Caco-2 (cell line): ENCODE data around the gene UBA5. TPM values are rescaled to one million over a fixed set of nuclear protein-coding genes. Genes with fewer than 3 reads are reported as not detected.
A peak's percentile ranks its signal among the peaks of the same experiment; 100 is the strongest.

Experiments
- BruUV-seq: library from RNA; stranded (reverse); fragments of 400-500 nt; replicated peaks from 2 replicates; lab custom pipeline; 2021; lab: Mats Ljungman, UMichigan
- CTCF ChIA-PET: fragments of 300-600 bp; sonication (Branson Sonifier 250); formaldehyde crosslinking; loops from one replicate; lab custom pipeline; 2022; ENCODE audit warnings: antibody characterized with exemption; lab: Charles Lee
- POLR2A ChIA-PET: fragments of 300-600 bp; sonication (Branson Sonifier 250); formaldehyde crosslinking; loops from one replicate; lab custom pipeline; 2022; ENCODE audit warnings: antibody characterized with exemption; lab: Charles Lee
- DNase-seq, 2 experiments: peaks; one replicate each; pipeline versions ENCODE4 v3.0.0 to v3.0.0-alpha.2; 2020 to 2022
- H3K27me3 ChIP-seq: replicated peaks from 2 replicates; pipeline ENCODE4 v1.6.0; 2011; ENCODE audit warnings: low read length; ENCODE audit not compliant: control insufficient read depth, insufficient read depth
- H3K36me3 ChIP-seq: 2 replicates; pipeline ENCODE4 v1.5.1; 2011; ENCODE audit warnings: low read length; ENCODE audit not compliant: control insufficient read depth, insufficient read depth
- H3K4me1 ChIP-seq: fragments of 250-450 bp; sonication (Bioruptor Pico); 2 replicates; pipeline ENCODE4 v1.5.1; 2020; ENCODE audit warnings: mild to moderate bottlenecking
- H3K4me3 ChIP-seq: 2 replicates; pipeline ENCODE4 v1.5.1; 2011; ENCODE audit warnings: low read depth, mild to moderate bottlenecking, control low read depth, low read length
- H3K9me3 ChIP-seq: fragments of 250-450 bp; sonication (Bioruptor Pico); 2 replicates; pipeline ENCODE4 v1.5.1; 2020; ENCODE audit warnings: mild to moderate bottlenecking, moderate library complexity
- H3K27ac Mint-ChIP-seq: one replicate; pipeline ENCODE4 v1.8.0; 2022; ENCODE audit warnings: mixed read lengths; ENCODE audit not compliant: unreplicated experiment
- H3K27me3 Mint-ChIP-seq: one replicate; pipeline ENCODE4 v1.8.0; 2022; ENCODE audit warnings: mixed read lengths; ENCODE audit not compliant: insufficient read depth, unreplicated experiment
- H3K36me3 Mint-ChIP-seq: one replicate; pipeline ENCODE4 v1.8.0; 2022; ENCODE audit warnings: mild to moderate bottlenecking, mixed read lengths; ENCODE audit not compliant: insufficient read depth, unreplicated experiment
- H3K4me1 Mint-ChIP-seq: one replicate; pipeline ENCODE4 v1.8.0; 2022; ENCODE audit warnings: low read depth, mixed read lengths; ENCODE audit not compliant: unreplicated experiment
- H3K4me3 Mint-ChIP-seq: one replicate; pipeline ENCODE4 v1.8.0; 2022; ENCODE audit warnings: mild to moderate bottlenecking, moderate library complexity, mixed read lengths; ENCODE audit not compliant: unreplicated experiment
- H3K9me3 Mint-ChIP-seq: one replicate; pipeline ENCODE4 v1.8.0; 2022; ENCODE audit warnings: mixed read lengths; ENCODE audit not compliant: unreplicated experiment
- CTCF ChIP-seq, 2 experiments: fragments of 200-600 bp in 1 of 2; IDR thresholded peaks; 1 replicate in 1 of 2; 2 replicates in 1 of 2; pipeline versions ENCODE4 v1.5.1 to v1.8.0; 2011 to 2022; ENCODE audit warnings: antibody characterized with exemption in 1 of 2, control low read depth in 1 of 2, inconsistent platforms in 1 of 2, low read depth in 1 of 2, low read length in 1 of 2, mild to moderate bottlenecking in 1 of 2, moderate library complexity in 1 of 2; ENCODE audit not compliant: insufficient read depth in 1 of 2, severe bottlenecking in 1 of 2, unreplicated experiment in 1 of 2
- intact Hi-C: fragments of 100-400 bp; cut with micrococcal nuclease; formaldehyde crosslinking; loops from one replicate; pipeline ENCODE4 v1.10.0; 2022; ENCODE audit not compliant: unreplicated experiment
- total RNA-seq: library from RNA; stranded (reverse); gene quantifications from 2 replicates; pipeline ENCODE4 v1.2.3, GENCODE V29; 2022

UBA5 gene
- total RNA-seq, 1 experiment from 2014 or later: 47.6 TPM

- H3K9me3 Mint-ChIP-seq: no peaks in the 10 kb centered on the region
- H3K4me3 Mint-ChIP-seq: no peak overlapping the region
- H3K36me3 Mint-ChIP-seq: peaks cover 31% of the 10 kb centered on the region
- no peaks in the 10 kb centered on the region for H3K27me3 Mint-ChIP-seq
- POLR2A ChIA-PET: no interaction called here
- intact Hi-C loops: no loop called here
- TSS peak; percentile 29 for BruUV-seq
- H3K4me1 Mint-ChIP-seq: no peaks in the 10 kb centered on the region
- H3K27me3 ChIP-seq: no peaks in the 10 kb centered on the region
- no peak overlapping the region for H3K4me3 ChIP-seq
- no peaks in the 10 kb centered on the region; the same call in 1 of the 2 replicates for H3K36me3 ChIP-seq
- CTCF ChIA-PET: interaction anchor here (1.2 kb wide), 1 partner anchor 22 kb away, joined by 6 read pairs; the partner anchor contains the start of gene ACAD11
- no peak for DNase-seq
- H3K9me3 ChIP-seq: no peaks in the 10 kb centered on the region
- no peak overlapping the region for H3K27ac Mint-ChIP-seq
- no peak for TF ChIP-seq CTCF (IDR thresholded peaks at IDR 0.05; ENCODE audit: insufficient read depth in 1 of 2, low read depth in 1 of 2, low read length in 1 of 2, severe bottlenecking in 1 of 2, unreplicated experiment in 1 of 2)
- no peaks in the 10 kb centered on the region for H3K4me1 ChIP-seq
Observed at GRCh38 chr3:132681421-132681820, 21.3 kb downstream of the UBA5 start.

DNA sequence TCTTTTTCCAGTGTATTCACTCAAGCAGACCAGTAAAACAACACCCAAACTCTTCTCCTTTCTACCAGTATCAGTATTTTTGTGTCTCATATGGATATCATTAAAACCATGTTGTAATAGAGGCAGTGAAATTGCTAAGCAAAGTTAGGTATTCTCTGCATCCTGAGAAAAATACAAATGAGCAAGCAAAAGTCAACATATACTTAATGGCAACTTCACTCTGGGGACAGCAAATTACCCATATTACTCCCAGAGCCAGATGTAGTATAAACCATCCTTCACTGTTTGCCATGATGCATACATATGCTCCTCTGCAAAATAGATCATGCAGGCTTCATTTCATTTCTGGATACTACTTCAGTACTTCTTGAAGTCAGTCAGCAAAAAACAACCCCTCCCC lies 22.1 kb downstream of the UBA5 start:
- H3K4me3 Mint-ChIP-seq: no peak overlapping the region
- POLR2A ChIA-PET: no interaction called here
- Histone ChIP-seq H3K4me1 (no peaks in the 10 kb centered on the region), H3K4me3 (no peak overlapping the region), H3K9me3 (no peaks in the 10 kb centered on the region), H3K36me3 (no peaks in the 10 kb centered on the region; the same call in 1 of the 2 replicates), H3K27me3 (no peaks in the 10 kb centered on the region)
- no peaks in the 10 kb centered on the region for H3K9me3 Mint-ChIP-seq
- no TSS peak for BruUV-seq
- TF ChIP-seq CTCF (IDR thresholded peaks at IDR 0.05; ENCODE audit: insufficient read depth in 1 of 2, low read depth in 1 of 2, low read length in 1 of 2, severe bottlenecking in 1 of 2, unreplicated experiment in 1 of 2): no peak
- H3K27ac Mint-ChIP-seq: no peak overlapping the region
- no peak for DNase-seq
- H3K36me3 Mint-ChIP-seq: peaks cover 27% of the 10 kb centered on the region
- H3K4me1 Mint-ChIP-seq: no peaks in the 10 kb centered on the region
- intact Hi-C loops: no loop called here
- CTCF ChIA-PET: no interaction called here
- no peaks in the 10 kb centered on the region for H3K27me3 Mint-ChIP-seq

- H3K4me1 ChIP-seq: no peaks in the 10 kb centered on the region
- Mint-ChIP-seq H3K4me1 (no peaks in the 10 kb centered on the region), H3K27ac (no peak overlapping the region), H3K9me3 (no peaks in the 10 kb centered on the region), H3K36me3 (peaks cover 26% of the 10 kb centered on the region), H3K4me3 (no peak overlapping the region), H3K27me3 (no peaks in the 10 kb centered on the region)
- H3K27me3 ChIP-seq: no peaks in the 10 kb centered on the region
- intact Hi-C loops: no loop called here
- peaks cover 2% of the 10 kb centered on the region; the same call in 1 of the 2 replicates for H3K36me3 ChIP-seq
- BruUV-seq: no TSS peak
- CTCF ChIA-PET: no interaction called here
- no peak for TF ChIP-seq CTCF (IDR thresholded peaks at IDR 0.05; ENCODE audit: insufficient read depth in 1 of 2, low read depth in 1 of 2, low read length in 1 of 2, severe bottlenecking in 1 of 2, unreplicated experiment in 1 of 2)
- H3K9me3 ChIP-seq: no peaks in the 10 kb centered on the region
- DNase-seq: no peak
- POLR2A ChIA-PET: no interaction called here
- no peak overlapping the region for H3K4me3 ChIP-seq
Observed at GRCh38 chr3:132690040-132690439, 29.9 kb downstream of the UBA5 start.
